ENCODE results near the gene SCYGR4.
"Not testable (repeated sequence)": the region's sequence is repeated elsewhere in the genome, so short reads cannot be mapped to it uniquely, and the experiment has no call there.

The SCYGR4 gene, protein sequence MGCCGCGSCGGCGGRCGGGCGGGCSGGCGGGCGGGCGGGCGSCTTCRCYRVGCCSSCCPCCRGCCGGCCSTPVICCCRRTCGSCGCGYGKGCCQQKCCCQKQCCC
- long read RNA-seq, donor 1, result 0 reads
- long read RNA-seq, donor 2, result 0 reads
- long read RNA-seq, donor 3, result 0 reads
- long read RNA-seq, donor 4, result 0 reads
- long read RNA-seq, donor 5, result 0 reads
- long read RNA-seq, donor 6, partial matches to known transcripts, result 0 of 1 reads
- long read RNA-seq, donor 6, other reads (novel, unspliced or antisense), result 0 of 1 reads
- long read RNA-seq, donor 7, result 0 reads
- long read RNA-seq, donor 8, result 0 reads

DNA sequence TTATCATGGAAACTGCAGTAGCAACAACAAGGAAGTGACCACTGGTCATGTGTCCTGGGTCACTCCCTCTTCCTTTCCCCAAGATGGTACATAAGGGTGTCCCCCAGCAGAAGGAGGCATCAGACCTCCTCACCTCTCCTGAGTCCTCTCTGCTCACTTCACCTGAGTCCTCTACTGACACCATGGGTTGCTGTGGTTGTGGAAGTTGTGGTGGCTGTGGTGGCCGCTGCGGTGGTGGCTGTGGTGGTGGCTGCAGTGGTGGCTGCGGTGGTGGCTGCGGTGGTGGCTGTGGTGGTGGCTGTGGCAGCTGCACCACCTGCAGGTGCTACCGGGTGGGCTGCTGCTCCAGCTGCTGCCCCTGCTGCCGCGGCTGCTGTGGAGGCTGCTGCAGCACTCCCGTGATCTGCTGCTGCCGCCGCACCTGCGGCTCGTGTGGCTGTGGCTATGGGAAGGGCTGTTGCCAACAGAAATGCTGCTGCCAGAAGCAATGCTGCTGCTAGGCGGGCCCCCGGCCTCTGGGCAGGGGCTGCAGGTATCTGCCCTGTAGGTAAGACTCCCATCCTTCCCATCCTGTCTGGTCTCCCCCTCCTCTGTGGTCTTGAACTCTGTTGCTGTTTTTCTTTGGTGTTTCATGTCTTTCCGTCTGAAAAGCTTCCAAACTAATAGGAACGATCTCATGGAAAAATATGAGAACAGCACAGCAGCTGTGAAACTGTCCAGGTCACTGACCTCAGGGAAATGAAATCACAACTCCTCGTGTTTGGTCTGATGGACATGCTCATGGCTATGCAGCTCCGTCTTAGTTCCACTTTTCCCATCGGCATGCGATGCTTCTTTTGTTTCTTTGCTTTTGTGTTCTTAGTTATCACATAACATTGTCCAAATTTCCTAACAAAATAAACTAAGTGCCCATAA, at the start of gene SCYGR4:
Gene SCYGR4 (plus strand): TSS at position 183 of the 915 bp plus-strand sequence. CDS start 0 bp downstream, at position 183.
- DNase-seq, result no peak

DNA sequence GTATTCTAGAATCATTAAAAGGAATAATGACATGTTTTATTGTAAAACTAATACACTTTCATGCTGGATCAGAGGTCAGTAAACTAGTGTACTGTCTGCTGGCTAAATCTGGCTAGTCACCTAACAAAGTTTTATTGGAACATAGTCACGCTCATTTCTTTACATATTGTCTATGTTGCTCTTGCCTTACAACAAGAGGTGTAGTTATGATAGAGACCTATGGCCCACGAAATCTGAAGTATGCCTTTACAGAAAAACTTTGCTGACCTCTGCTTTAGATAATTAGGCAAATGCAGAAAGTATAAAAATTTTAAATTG, 48.5 kb upstream of the SCYGR4 start:
- no peak for DNase-seq

DNA sequence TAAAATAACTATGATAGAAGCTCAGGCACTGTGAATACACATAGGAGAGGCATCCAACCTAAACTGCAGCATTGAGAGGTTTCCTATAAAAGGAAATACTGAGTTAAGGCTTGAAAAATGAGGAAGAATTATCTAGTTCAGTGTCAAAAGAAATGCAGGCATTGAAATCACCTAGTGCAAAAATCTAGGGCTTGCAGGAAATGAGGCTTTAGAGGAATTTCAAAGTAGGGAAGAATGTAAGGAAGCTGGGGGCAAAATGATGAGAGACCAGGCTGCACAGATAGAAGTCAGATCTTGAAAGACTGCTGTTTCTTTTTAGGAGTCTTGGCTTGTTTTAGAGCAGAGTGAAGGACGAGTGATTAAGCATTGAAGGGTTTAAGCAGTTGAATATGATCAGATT, 46.7 kb upstream of the SCYGR4 start:
- no peak for DNase-seq

DNA sequence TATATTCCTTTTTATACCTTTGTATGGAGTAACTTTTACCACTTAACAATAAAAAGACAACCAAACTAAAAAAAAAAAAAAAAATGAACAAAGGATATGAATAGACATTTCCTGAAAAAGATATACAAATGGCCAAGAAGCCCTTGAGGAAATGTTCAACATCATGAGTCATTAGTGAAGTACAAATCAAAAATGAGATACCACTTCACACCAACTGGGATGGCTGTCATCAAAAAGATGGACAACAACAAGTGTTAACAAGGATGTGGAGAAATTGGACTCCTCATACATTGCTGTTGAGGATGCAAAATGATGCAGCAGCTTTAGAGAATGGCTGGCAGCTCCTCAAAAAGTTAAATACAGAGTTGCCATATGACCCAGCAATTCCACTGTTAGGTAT, 41.2 kb upstream of the SCYGR4 start:
- DNase-seq, result no peak

DNA sequence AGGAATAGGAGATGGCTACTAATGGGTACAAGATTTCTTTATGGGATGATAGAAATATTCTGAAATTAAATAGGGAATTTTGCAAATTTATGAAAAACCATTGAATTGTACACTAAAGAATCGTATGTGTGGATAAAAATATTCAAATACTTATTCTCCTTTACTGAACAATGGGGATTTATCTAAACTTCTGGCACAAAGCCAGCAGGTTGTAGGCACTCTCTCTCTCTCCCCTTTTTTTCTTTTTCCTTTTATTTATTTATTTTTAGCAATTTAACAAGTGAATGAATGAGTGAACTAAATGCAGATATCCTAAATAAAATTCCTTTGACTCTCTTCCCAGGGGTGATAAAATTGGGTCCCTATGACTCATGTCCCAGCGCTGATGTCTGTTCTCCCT, 40.5 kb upstream of the SCYGR4 start:
- DNase-seq, result no peak

DNA sequence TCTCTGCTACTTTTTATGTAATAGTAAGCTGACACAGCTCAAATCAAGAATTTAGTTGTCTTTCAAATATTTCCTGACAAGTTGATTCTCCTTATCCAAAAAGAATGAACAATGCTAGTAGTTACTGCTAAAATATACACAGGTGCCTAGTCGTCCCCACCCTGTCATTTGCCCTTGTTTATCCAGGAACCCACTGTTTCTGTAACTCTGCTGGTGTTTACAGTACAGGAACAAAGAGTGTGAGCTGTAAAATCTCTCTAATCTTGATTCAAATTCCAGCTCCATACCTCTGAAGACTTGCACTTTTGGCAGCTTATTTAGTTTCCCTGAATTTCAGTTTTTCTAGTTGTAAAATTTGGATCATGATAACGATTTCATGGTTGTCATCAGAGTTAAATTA, 39.7 kb upstream of the SCYGR4 start:
- DNase-seq, result no peak

DNA sequence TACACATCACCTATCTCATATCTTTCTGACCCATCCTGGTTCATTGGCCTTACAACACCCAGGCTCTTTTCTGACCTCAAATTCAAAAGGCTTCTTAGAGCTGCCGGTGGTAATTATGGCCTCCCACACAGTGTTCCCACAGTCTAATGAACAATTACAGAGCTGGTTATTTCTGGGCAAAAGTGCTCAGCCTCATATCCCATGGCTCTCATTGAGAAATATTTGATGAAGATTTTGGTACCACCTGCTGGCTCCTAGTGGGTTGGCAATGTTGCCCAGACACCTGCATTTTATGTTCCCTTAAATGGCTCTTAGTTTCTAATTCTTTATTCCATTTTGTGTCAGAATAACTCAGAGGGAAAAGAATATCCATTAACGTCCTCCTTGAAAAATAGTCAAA, 38.7 kb upstream of the SCYGR4 start:
- DNase-seq, result no peak

DNA sequence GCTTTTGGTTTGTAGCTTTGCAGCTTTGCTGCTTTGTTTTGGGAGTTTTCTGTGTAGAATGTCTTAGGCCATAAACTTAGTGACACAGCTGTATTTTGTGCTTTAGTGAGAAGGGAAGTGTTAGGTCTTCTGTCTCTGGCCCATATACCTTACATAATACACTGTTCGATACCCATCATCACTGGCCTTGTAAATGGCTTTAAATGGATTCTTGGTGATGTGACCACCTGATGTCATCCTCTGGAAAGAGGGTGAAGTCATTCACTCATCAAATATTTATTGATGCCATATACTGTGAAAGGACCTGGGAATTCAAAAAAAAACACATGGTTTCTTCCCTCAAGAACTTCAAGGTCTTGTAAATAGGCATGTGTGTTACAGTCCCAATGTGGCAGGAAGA, 37.5 kb upstream of the SCYGR4 start:
- DNase-seq, result no peak

DNA sequence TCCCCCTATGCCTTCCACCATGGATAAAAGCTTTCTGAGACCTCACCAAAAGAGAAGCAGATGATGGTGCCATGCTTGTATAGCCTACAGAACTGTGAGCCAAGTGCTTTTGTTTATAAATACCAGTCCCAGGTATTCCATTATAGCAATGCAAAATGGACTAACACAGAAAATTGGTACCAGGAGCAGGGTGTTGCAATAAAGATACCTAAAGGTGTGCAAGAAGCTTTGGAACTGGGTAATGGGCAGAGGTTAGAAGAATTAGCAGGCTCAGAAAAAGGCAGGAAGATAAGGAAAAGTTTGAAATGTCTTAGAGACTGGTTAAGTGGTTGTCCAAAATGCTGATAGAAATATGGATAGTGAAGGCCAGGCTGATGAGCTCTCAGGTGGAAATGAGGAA, 34.9 kb upstream of the SCYGR4 start:
- DNase-seq, result no peak

DNA sequence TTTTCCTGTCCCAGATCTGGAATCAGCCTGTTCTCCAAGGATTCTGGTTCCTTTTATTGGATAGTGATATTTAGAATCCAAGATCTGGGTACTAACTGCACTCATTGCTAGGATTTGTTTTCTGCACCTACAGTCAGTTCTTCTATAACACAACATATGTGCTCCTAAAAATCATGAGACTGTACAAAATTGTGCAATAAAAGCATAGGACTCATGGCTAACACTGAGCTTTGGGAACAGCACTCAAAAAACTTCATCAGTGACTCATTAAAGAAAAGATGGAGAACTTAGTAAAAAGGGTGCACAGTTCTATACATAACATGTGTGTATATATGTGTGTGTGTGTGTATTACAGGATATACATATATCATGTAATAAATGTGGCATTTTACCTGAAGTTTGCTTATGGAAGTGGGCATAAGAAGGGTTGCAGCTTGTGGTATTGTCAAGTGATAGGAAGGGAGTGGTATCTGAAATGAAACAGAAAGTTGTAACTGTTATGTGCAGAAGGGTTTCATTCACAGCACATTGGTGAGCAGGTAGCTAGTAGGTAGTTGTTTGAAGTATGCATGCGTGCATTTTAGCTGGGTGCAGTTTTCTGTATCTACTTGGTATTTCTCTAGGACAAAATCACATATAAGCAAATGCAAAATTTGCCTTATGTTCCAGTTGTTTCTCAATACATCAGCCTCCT, 24.5 kb upstream of the SCYGR4 start:
- DNase-seq, result no peak

DNA sequence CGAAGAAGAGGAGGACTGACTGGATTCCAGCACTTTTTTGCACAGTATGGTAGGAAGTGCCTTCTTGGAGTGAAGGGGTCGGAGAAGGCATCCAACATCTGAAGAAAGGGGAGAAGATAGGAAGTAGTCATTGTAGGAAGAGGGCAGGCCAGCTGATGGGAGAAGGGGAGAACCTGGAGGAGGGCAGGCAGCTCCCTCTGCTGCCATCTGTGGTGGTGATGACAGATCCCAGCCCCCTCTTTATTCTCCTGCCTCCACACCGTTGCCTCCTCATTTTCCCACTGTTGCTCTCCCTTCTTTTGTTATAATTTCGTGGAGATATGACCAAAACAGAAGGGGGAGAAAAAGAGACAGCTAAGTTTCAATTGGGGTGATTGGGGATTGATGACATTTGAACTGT, 21.5 kb upstream of the SCYGR4 start:
- DNase-seq, result no peak

DNA sequence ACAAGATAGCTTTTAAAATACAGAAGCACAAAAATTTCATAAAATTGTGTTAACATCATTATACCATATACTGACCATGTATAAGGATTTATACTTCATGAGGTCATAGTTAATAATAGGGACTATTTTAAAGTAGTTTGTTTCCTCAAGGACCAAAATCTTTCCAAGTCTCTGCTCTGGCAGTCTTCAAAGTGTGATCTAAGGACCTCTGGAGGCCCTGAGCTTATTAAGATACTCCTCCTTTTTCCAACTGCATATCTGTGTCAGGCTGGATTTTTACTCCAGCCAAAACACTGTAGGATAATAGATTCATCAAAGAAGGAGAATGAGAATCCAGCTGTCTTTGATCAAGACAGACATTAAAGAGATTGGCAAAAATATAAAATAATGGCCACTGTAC, 20.3 kb upstream of the SCYGR4 start:
- DNase-seq, result no peak

DNA sequence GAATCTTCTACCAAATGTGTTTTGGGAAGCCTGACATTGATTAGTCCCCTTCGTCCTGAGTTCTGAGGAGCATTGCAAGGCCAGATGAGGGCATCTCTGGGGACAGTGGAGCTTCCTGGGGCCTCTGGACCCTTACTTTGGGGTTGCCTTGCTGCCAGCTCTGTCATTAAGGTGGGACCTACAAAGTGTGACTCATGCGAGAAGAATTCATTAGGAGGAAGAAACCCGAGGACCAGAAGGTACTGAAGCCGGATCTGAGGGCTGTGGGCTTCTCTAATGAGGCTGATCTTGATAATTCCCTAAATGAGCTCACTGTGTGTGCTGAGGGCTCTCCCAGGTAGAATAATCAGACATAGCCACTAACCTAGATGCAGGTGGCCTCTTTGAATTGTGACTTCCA, 19.3 kb upstream of the SCYGR4 start:
- no peak for DNase-seq

DNA sequence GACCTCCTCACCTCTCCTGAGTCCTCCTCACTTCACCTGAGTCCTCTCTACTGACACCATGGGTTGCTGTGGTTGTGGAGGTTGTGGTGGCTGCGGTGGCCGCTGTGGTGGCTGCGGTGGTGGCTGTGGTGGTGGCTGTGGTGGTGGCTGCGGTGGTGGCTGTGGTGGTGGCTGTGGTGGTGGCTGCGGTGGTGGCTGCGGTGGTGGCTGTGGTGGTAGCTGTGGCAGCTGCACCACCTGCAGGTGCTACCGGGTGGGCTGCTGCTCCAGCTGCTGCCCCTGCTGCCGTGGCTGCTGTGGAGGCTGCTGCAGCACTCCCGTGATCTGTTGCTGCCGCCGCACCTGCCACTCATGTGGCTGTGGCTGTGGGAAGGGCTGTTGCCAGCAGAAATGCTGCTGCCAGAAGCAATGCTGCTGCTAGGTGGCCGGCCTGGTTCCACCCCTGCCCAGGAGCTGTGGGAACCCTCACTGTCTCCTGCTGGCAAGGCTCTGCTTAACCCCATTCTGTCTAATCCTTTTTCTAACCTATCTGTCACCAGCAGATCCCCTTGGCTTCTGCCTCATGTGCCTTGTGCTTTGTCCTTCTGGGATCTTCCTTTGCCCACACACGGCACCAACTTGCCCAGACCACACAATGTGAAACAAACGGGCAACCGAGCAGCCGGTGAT, 18.3 kb upstream of the SCYGR4 start, which contains the start of gene SCYGR2:
Gene SCYGR2 (plus strand): TSS at position 59 of the 669 bp plus-strand sequence. CDS start 0 bp downstream, at position 59.
- DNase-seq, result not testable (repeated sequence)

DNA sequence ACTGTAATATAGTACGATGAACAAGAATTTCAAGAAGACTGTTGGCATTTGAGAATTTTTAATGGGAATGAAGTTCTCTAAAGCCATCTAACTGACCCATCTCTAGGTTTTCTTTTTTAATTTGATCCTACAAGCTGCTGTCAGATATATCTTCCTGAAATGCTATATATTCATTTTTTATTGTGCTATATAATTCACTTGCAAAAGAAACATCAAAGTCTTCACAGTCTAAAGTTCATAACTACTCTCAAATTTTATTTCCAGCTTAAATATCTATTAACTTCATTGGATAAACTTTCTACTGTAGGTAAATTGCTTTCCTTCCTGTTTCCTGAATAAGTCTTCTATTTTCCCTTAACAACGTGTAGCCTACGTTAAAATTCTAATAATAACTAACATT, 14.9 kb upstream of the SCYGR4 start:
- no peak for DNase-seq

DNA sequence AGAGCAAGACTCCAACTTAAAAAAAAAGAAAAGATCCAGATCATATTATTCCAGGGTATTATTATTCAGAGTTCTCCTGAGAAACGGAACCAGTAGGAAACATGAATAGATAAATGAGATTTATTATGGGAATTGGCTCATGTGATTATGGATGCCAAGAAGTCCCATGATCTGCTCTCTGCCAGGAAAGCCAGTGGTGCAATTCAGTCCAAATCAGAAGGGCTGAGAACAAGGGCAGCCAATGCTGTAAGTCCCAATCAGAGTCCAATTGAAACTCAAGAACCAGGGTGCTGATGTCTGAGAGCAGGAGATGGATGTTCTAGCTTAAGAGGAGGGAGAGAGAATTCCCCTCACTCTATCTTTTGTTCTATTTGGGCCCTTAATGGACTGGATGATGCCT, 10.8 kb upstream of the SCYGR4 start:
- no peak for DNase-seq

DNA sequence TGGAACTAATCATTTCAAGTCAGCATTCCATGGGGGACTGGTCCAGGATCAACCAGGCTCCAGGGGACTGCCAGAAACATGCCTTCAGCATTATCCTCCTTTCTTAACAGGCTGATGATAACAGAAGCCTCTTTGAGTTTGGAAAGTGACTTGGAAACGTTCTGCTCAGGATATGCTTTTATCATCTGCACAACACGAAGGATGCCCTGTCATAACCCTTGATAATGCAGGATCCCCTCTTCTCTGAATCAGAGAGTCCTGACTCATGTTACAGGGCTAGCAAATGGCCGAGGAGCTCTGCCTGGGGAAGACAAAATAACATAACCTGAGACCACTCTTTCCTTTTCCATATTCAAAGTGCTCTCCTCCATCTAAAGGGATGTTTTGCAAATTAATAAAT, 9.4 kb upstream of the SCYGR4 start:
- DNase-seq, result no peak

DNA sequence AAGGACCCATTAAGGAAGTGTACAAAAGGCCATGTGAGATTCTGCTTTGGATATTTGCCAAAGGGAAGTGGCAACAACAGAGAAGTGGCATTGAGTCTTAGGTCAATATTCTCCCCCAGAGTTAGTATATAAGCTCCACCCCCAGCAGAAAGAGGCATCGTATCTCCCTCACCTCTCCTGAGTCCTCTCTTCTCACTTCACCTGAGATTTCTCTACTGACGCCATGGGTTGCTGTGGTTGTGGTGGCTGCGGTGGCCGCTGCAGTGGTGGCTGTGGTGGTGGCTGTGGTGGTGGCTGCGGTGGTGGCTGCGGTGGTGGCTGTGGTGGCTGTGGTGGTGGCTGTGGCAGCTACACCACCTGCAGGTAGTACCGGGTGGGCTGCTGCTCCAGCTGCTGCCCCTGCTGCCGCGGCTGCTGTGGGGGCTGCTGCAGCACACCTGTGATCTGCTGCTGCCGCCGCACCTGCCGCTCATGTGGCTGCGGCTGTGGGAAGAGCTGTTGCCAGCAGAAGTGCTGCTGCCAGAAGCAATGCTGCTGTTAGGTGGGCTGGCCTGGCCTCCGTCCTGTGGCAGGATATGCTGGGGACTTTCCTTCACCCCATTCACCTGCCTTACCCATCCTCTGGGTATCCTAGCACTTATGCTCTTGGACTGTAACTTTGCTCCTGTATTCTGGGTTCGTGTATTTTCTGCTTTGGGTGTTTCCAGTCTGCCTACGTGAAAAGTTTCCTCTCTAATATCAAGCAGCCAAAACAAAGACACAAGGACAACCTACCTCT, 8.5 kb upstream of the SCYGR4 start:
- no peak for DNase-seq

DNA sequence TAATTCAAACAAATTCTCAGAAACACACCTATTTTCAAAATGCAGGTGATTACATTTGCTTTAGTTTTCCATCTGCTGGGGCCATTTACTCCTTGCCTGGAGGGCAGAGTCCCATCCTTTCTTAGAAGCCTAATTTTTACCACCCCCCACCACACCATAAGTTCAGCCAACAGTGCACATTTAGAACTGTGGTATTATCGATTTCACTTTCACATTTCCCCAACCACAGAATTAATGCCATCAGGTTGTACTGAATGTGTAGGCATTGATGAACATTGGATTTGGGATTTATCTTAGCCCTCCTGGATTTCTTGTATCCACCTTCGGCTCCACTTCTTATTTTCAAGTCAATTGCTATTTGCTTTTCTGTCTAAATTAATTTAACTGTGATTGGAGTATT, 7.2 kb upstream of the SCYGR4 start:
- DNase-seq, result no peak

DNA sequence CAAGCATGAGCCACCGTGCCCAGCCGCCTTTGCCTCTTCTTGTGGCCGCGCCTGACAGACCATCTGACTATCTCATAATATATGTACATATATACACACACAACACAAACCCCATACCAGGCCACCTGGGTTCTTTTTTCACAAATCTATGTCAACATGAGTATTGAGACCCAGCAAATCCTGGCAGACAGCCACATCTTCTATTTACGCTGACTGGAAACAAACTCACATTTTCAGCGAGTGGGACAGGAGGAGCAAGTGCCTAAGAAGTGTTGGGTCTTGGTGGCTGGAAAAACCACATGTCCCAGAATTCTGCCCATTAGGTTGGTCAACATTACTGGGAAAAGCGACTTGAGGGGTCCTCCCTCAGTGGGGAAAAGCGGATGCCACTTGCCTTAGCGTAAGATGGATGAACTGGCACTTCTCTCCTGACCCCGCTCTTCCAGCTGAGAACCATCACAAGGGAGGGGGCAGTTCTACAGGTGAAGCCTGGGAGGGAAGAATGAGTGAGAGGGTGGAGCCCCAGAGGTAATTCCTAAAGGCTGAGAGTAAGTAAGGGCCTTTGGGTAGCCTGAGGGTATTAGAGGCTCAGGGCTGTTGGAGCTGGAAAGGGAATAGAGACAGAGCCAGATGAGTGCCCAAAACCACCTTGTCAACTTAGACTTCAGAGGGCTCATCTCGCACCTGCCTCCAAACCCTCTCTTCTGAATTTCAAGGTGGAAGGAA, 4.6 kb upstream of the SCYGR4 start:
- no peak for DNase-seq

DNA sequence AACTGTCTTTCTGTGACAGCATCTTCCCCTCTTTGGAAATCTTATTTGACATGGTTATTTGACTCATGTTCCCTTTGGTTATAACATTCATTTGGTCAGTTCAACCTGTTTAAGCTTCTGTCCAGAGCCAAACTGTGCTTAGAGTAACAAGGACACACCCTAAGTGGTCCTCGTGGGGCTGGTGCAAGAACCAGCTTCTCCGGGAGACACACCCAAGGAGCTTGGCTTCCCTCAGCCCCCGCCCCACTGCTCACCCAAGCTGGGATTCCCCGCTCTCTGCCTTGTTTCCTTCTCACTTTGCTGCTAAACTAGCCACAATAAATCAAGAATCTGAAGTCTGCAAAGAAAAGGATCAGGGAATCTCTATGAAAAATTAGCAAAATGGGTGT, 4.0 kb upstream of the SCYGR4 start:
- DNase-seq, result no peak
